ENCODE measurements around the gene ADGRD2.

Gene ADGRD2

DNA sequence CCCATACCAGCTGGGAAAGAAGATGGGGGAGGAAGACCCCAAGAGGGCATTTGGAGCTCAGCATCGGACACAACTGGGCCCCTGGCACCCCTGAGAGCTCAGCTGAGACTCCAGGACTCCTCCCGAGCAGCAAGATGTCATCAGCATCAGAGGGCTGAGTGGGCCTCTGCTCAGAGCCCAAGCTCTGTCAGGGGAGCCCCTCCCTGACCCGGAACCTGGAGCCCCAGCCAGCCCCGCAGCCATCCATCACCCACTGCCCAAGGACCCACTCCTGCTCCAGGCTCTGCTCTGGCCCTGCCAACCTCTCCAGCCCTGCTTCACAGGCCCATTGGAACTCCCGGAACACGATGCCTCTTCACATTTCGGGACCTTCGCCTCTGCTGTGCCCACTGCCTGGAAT, 47.2 kb downstream of the ADGRD2 start:
- no peak for TF ChIP-seq FOXP2 (optimal IDR thresholded peaks at IDR 0.05; ENCODE audit: borderline replicate concordance, extremely low read depth, extremely low read length, insufficient read depth)
- TF ChIP-seq TAF1 (IDR thresholded peaks at IDR 0.05; ENCODE audit: borderline replicate concordance, insufficient read depth, low read length): no peak
- TF ChIP-seq, protein P1, sequence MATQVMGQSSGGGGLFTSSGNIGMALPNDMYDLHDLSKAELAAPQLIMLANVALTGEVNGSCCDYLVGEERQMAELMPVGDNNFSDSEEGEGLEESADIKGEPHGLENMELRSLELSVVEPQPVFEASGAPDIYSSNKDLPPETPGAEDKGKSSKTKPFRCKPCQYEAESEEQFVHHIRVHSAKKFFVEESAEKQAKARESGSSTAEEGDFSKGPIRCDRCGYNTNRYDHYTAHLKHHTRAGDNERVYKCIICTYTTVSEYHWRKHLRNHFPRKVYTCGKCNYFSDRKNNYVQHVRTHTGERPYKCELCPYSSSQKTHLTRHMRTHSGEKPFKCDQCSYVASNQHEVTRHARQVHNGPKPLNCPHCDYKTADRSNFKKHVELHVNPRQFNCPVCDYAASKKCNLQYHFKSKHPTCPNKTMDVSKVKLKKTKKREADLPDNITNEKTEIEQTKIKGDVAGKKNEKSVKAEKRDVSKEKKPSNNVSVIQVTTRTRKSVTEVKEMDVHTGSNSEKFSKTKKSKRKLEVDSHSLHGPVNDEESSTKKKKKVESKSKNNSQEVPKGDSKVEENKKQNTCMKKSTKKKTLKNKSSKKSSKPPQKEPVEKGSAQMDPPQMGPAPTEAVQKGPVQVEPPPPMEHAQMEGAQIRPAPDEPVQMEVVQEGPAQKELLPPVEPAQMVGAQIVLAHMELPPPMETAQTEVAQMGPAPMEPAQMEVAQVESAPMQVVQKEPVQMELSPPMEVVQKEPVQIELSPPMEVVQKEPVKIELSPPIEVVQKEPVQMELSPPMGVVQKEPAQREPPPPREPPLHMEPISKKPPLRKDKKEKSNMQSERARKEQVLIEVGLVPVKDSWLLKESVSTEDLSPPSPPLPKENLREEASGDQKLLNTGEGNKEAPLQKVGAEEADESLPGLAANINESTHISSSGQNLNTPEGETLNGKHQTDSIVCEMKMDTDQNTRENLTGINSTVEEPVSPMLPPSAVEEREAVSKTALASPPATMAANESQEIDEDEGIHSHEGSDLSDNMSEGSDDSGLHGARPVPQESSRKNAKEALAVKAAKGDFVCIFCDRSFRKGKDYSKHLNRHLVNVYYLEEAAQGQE (IDR thresholded peaks at IDR 0.05; ENCODE audit: insufficient read depth in 1 of 2, low read depth in 2 of 2, low read length in 2 of 2): no peak
- TF ChIP-seq SIN3A (IDR thresholded peaks at IDR 0.05; ENCODE audit: borderline replicate concordance, insufficient read depth, low read length): no peak
- no peak for TF ChIP-seq POLR2AphosphoS5 (IDR thresholded peaks at IDR 0.05; ENCODE audit: low read depth, low read length)

DNA sequence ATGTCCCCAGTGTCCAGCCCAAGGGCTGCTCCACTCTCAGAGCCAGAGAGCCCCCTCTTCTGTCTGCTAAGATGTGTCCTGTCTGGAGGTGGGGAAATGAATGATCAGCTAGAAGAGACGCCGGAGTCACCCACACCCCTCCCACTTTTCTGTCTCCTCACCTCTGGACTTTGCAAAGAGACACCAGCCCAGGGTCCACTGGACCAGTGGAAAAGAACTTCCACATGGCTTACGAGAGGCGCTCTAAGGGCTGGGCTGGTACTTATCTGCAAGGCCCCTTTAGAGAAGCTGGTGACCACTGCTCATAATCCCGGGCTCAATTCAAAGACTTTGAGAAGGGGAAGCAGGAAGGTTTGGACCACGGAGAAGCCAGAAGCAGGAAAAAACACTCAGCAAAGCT, 47.8 kb downstream of the ADGRD2 start:
- no peak for TF ChIP-seq SIN3A (IDR thresholded peaks at IDR 0.05; ENCODE audit: borderline replicate concordance, insufficient read depth, low read length)
- no peak for TF ChIP-seq TAF1 (IDR thresholded peaks at IDR 0.05; ENCODE audit: borderline replicate concordance, insufficient read depth, low read length)
- TF ChIP-seq, protein P1 (IDR thresholded peaks at IDR 0.05; ENCODE audit: insufficient read depth in 1 of 2, low read depth in 2 of 2, low read length in 2 of 2): no peak
- no peak for TF ChIP-seq FOXP2 (optimal IDR thresholded peaks at IDR 0.05; ENCODE audit: borderline replicate concordance, extremely low read depth, extremely low read length, insufficient read depth)
- TF ChIP-seq POLR2AphosphoS5 (IDR thresholded peaks at IDR 0.05; ENCODE audit: low read depth, low read length): no peak

DNA sequence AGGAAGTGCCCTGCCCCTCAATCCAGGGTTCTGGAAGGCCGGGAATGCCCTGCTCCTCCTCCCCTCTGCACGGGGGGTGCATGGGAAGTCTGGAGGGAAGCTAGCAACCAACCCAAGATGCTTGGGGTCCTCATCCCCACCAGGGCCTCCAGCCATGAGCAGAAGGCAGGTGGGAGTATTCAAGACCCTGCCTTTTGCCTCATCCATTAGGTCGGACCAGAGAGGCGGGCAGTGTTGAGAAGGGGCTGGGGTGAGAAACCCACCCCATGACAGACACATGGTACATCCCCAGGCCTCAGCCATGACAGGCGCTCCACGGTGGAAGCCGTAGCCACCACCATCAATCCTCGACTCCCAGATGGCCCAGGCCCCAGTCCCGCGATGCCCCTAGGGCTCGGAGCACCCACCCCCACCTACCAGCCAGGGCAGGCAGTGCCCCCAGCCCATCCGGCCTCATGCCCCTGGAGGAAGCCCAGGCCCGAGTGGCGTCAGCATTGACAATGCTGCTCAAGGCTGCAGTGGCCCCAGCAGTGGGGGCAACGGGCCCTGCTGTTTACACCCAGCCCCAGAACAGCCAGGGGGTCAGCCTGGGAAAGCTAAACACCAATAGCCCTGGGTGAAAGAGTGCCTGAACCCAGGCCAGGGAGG, 48.4 kb downstream of the ADGRD2 start:
- TF ChIP-seq, protein P1 (IDR thresholded peaks at IDR 0.05; ENCODE audit: insufficient read depth in 1 of 2, low read depth in 2 of 2, low read length in 2 of 2): no peak
- TF ChIP-seq SIN3A (IDR thresholded peaks at IDR 0.05; ENCODE audit: borderline replicate concordance, insufficient read depth, low read length) (no peak), POLR2AphosphoS5 (IDR thresholded peaks at IDR 0.05; ENCODE audit: low read depth, low read length) (no peak), FOXP2 (optimal IDR thresholded peaks at IDR 0.05; ENCODE audit: borderline replicate concordance, extremely low read depth, extremely low read length, insufficient read depth) (no peak), TAF1 (IDR thresholded peaks at IDR 0.05; ENCODE audit: borderline replicate concordance, insufficient read depth, low read length) (no peak)

DNA sequence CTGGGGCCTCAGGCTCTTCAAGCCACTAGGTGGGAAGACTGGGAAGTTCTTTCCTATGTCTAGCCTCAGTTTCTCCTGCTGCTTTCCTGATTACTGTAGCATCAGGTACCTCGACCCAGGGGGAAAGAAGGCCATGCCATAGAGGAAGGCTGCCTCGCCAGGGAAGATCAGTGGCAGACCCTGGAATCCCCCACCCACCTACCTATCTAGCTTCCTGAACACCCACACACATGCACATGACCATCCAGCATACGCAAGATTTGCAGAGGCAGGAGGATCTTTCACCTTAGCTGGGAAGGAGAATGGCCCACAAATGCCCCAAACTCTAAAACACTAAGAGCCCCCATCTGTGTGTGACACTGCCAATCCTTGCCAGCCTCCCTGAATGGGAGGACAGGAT, 49.0 kb downstream of the ADGRD2 start:
- TF ChIP-seq, protein P1 (IDR thresholded peaks at IDR 0.05; ENCODE audit: insufficient read depth in 1 of 2, low read depth in 2 of 2, low read length in 2 of 2): no peak
- TF ChIP-seq TAF1 (IDR thresholded peaks at IDR 0.05; ENCODE audit: borderline replicate concordance, insufficient read depth, low read length): no peak
- TF ChIP-seq FOXP2 (optimal IDR thresholded peaks at IDR 0.05; ENCODE audit: borderline replicate concordance, extremely low read depth, extremely low read length, insufficient read depth): no peak
- TF ChIP-seq SIN3A (IDR thresholded peaks at IDR 0.05; ENCODE audit: borderline replicate concordance, insufficient read depth, low read length): no peak
- TF ChIP-seq POLR2AphosphoS5 (IDR thresholded peaks at IDR 0.05; ENCODE audit: low read depth, low read length): no peak

Measured in PFSK-1 (cell line).